T-helper 1 cell treated with Interleukin-12 subunit alpha and Interleukin-12 subunit beta and Interleukin-4 antibody, amounts not matched to agents 30 ng/mL and 1 ng/mL, for 36 hours (primary cell): ENCODE measurements around the gene KSR1. TPM values are rescaled to one million over a fixed set of nuclear protein-coding genes. Genes with fewer than 3 reads are reported as not detected.

Source experiments
- intact Hi-C: fragments of 100-400 bp; cut with micrococcal nuclease; formaldehyde crosslinking; loops from one replicate; pipeline ENCODE4 v1.15.1; 2024
- total RNA-seq: library from RNA; stranded (reverse); gene quantifications from 2 replicates; pipeline ENCODE4 v1.2.3, GENCODE V29; 2022

KSR1 gene
- total RNA-seq, 1 donor from 2014 or later: 134 TPM

DNA sequence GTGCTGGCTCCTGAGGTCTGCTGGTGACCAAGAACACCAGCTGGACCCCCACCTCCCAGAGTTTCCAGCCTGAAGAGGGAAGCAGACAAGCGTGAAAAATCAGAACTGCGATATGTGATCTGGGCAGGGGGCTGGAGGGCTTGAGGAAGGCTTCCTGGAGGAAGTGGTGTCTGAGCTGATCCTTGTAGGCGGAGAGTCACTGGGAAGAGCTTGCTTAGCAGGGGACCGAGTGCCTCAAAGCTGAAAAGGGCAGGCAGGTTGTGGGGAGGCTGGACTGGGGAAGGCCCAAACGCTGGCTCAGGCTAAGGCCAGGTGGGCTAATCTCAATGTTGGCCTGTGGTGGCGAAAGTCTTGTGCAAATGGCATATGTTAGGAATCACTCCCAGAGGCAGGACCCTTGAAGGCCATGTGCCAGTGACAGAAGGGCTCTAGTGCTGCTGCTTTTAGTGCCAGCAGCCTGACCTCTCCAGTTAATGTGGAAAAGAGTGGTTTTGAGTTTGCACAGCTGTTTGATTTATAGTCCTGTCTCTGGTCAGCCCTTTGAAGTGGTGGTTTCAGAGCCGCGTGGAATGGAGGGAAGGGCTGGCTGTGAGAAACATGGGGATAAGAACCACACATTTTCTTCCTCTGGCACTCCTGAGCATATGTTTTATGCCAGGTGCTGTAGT lies 89.4 kb downstream of the KSR1 start:
- intact Hi-C loops: loop anchor here (2.0 kb wide), 1 partner anchor 29 kb away; no protein-coding TSS in a partner anchor

DNA sequence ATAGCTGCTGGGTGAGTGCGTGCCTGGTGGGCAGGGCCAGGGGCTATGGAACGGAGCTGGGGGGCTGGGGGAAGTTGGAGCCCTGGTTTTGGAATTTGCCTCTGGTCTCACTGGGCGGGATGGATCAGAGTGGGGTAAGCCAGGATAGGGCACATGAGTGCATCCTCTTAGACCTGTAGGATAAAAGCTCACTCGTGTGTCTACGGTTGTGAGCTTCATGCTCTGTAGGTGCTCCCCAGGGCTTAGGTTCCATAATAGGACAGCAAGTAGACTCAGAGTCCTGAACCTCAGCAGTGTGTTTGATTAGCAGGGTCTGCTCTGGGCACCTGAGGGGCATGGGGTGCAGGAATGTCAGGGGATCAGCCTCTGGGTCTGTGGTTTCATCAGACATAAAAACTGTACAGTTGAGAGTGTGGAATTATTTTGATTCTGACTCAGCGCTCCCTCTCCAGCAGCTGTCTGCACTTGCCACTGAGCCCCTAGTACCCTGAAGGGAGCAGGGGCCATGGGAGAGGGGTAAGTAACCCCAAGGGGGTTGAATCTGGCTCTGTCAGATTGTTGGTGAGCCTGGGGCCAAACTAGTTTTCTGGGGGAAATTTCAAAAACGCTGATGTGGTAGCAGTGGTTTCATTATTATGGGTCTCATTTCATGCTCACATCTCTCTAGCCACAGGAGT lies 90.5 kb downstream of the KSR1 start:
- intact Hi-C loops: loop anchor here (2.0 kb wide), 1 partner anchor 28 kb away; no protein-coding TSS in a partner anchor

DNA sequence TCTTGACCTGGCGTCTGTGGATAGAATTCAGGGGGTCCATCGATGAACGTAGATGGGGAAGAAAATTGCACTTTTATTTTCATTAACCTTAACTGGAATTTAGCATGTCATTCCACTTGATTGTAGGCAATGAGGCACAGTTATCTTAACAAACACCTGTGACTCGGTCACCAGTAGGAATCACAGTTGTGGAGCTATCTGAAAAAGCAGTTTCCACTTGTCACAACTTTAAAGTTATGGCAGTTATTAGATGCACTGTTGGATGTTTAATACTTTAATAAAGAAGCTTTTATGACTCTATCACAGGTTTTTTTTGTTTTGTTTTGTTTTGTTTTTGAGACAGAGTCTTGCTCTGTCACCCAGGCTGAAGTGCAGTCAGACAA lies 91.0 kb downstream of the KSR1 start:
- intact Hi-C loops: loop anchor here (2.0 kb wide), 1 partner anchor 28 kb away; no protein-coding TSS in a partner anchor

DNA sequence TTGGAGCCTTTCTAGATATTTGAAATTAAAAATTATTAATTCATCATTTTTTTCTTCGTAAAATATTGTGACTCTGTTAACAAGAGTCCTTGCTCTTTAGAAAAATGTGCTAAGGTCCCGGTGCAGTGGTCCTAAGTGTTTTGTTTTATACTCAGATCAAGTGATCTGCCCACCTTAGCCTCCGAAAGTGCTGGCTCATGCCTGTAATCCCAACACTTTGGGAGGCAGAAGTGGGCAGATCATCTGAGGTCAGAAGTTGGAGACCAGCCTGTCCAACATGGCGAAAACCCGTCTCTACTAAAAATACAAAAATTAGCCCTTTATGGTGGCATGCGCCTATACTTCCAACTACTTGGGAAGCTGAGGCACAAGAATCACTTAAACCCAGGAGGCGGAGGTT lies 92.1 kb downstream of the KSR1 start:
- intact Hi-C loops: no loop called here

DNA sequence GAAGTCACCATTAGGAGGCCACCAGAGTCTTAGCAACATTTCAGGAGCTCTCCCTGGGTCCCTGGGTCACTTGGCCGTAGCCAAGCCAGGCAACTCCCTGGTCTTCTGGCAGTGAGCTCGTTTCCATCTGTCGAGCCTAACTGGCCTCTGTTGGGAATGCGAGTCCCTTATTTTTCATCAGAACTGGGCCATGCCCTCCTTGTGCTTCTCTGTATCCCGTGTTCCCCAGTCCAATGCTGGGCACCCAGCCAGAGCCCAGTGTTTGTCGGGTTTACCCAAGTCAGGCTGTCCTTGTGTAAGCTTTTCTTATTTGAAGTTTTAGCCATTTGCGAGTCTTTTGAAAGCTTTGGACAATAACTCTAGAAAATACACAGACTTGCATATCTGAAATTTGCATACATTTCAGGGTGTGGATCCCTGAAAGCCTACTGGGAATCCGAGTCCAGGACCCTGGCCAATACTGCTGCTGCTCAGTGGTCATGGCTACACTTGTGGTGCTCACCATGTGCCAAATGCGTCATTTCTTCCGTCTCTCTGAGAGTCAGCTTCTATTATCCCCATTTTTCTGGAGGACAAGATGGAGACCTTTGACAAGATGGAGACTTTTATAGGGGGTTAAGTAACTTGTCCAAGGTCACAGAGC lies 93.1 kb downstream of the KSR1 start:
- intact Hi-C loops: no loop called here

DNA sequence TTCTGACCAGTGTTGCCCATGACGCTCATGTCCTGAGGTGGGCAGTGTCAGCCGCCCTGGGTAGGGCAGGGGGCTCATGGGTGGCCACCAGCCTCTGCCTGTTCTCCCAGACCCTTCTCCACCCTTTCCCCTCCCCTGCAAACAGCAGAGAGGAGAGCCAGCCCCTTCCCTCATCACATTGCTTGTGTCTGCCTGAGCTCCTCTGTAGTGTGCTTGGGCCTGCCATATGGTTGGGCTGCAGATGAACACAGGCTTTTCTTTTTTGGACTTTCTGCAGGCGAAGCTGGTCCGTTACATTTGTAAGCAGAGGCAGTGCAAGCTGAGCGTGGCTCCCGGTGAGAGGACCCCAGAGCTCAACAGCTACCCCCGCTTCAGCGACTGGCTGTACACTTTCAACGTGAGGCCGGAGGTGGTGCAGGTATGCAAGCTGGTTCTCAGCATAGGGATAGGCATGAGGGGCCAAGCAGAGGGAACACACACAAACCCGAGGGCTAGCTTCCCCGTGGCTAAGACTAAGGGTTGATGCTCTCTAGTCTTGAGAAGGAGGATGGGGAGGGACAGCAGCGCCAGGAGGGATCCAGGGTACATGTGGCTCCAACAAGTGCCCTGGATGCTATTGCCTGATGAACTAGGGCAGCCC lies 94.2 kb downstream of the KSR1 start:
- intact Hi-C loops: no loop called here

DNA sequence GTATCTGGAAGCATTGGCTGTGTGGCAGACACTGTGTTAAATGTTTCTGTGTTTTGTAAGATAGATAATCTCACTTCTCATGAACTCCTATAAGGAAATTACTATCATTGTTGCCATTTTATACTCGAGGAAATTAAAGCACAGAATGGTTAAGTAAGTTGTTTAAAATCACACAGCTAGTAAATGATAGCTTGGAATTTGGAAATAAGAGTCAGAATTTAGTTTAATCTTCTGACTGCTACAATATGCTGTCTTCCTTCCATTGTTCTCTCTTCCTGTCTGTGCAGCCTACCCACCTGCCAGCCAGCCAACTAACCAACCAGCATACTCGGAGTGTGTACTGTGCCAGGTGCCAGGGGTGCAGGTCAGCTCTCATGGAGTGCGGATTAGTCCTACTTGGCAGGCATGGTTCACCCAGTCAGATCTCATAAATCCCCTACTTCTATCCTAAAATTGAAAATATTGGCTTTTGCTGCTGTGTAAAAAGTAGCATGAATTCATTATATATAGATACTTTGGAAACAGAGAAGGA lies 94.8 kb downstream of the KSR1 start:
- intact Hi-C loops: no loop called here

DNA sequence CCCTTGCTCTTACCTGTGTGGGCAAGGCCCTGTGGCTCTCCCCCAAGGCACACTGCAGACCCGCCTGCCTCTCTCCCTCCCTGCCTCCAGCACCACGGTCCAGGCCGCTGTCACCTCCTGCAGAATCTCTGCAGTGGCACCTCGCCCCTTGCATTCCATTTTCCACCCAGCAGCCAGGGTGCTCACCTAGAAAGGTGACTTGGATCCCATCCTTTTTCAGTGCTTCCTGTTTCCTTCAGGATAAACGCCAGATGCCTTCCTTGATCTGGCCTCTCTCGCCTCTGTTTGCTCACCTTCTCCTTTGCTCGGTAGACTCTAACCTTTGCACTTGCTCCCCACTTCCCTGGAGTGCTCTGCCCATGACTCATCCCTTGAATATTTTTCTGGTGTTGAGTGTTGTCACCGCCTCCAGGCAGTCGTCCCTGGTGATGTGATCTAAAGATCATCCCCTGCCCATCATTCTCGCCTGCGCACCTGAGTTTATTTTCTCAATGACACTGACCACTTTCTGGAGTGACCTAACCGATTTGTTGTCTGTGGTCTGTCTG lies 95.5 kb downstream of the KSR1 start:
- intact Hi-C loops: no loop called here

DNA sequence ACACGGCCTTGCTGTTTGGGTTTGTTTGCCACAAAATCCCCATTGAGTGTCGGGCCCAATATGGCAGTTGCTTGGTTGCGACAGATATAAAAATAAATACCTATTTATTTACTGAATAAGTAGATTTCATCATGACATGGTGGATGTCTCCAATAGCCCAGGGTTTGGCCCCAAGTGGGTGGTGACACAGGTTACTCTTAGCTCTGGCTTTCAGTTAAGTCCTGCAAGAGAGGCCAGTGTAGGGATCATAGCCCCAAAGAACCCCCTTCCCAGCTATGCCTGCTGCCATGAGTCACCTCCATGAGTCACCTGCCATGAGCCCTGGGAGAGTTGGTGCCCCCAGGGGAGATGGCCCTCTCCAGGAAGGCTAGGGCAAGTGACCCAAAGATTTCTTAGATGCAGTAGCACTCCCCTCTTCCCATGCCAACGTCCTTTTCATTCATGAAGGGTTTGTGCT lies 96.1 kb downstream of the KSR1 start:
- intact Hi-C loops: no loop called here

DNA sequence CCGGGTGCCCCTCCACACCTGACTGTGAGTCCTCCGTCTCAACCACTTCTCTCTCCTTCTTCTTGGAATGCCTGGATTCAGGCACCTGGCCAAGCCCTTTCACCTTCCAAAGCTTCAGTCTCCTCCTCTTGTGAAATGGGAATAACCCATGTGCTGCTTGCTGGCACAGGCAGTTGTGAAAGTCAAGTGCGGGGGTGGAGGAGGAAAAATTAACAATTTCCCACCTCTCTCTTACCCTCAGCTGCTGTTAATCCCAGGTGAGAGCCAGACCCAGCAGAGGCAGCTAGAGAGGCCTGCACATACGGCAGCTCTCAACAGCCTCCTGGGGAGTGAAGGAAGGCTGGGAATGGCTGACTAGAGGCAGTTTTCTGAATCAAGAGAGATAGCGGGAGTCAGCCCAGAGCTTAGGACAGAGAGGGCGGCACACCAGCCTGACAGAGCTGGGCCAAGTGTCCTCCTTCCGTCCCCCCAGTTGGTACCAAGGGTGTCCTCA lies 96.8 kb downstream of the KSR1 start:
- intact Hi-C loops: no loop called here

DNA sequence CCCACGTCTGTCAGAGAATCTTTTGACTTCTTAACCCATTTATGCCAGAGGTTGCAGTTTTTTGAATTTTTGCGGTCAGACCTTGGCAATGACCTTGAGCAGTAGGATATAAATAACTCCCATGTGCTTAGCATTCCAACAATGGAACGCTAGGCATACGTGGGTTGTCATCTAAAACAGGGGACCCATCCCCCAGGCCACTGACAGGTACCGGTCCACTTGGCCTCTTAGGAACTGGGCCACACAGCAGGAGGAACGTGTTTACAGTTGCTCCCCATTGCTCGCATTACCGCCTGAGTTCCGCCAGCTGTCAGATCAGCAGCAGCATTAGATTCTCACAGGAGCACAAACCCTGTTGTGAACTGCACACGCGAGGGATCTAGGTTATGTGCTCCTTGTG lies 97.9 kb downstream of the KSR1 start:
- intact Hi-C loops: no loop called here

DNA sequence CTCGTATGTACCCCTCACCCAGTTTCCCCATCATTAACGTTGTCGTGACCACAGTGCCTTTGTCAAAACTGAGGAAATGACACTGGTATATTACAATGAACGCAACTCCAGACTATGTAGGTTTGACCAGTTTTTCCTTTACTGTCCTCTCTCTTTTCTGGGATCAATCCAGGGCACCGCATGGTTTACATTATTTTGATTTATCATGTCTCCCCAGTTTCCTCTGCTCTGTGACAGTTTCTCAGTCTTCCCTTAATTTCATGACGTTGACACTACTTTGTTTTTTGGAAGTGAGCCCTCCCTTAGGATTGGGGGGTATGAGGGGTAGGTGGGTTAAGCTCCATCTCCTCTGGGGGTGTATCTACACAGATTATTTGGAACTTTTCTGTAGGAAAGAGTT lies 98.7 kb downstream of the KSR1 start:
- intact Hi-C loops: no loop called here

DNA sequence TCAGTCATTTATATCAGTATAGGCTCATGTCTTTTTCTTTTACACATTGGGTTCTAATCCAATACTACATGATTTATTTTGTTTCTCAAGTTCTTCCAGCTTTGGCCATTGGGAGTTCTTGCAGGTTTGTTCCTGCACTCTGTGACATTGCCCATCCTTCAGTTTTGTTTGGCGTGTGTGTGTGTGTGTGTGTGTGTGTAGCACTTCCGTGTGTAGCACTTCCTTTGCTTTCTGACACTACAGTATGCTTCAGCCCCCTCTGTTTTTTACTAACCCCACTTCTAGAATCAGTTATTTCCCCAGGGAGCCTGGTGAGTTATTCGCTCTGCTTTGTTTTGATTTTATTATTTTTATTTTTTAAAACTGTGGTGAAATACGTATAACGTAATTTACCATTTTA lies 99.1 kb downstream of the KSR1 start:
- intact Hi-C loops: no loop called here

DNA sequence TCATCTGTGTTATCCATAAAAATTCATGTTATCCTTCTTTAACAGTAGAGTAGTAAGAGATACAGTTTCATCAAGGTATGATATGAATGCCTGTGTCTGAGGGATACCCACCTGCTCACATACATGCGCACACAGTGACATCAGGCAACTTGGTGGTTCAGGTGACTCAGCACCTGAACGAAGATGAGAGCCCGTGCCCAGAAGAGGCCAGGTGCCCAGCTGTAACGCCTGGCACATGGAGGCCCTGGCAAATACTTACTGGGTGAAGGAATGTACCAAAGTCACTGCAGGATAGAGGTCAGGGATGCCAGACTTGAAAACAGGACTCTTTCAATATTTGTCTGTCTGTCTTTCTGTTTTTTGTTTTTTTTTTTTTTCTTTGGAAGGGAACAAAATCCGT lies 102.1 kb downstream of the KSR1 start:
- intact Hi-C loops: no loop called here

DNA sequence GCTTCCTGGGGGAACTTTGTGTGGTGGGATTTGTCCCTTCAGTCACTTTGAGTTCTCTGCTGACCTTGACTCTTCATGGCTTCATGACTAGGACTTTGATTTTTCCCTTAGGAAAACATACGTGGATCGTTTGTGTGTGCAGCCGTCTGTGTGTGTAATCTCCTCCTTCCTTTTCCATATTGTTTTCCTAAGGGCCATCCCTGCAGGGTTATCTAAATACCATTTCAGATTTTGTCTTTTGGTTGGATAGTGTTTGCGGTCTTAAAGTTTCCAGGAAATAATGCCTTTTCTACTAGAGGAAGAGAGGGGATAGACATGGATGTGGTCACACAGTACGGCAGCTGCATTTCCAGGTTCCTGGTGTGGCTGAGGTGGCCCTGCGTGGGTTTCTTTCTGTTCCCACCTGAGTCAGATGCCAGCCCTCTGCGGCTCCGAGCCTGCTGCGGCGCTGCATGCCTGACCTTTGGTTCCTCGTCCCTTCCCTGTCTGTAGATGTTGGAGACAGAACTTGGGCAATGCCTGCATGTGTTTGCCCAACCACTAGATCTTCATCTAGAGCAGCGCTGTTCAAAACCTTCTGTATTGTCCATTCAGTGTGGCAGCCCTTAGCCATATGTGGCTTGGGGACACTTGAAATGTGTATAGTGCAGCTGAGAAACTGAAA lies 102.7 kb downstream of the KSR1 start:
- intact Hi-C loops: no loop called here

DNA sequence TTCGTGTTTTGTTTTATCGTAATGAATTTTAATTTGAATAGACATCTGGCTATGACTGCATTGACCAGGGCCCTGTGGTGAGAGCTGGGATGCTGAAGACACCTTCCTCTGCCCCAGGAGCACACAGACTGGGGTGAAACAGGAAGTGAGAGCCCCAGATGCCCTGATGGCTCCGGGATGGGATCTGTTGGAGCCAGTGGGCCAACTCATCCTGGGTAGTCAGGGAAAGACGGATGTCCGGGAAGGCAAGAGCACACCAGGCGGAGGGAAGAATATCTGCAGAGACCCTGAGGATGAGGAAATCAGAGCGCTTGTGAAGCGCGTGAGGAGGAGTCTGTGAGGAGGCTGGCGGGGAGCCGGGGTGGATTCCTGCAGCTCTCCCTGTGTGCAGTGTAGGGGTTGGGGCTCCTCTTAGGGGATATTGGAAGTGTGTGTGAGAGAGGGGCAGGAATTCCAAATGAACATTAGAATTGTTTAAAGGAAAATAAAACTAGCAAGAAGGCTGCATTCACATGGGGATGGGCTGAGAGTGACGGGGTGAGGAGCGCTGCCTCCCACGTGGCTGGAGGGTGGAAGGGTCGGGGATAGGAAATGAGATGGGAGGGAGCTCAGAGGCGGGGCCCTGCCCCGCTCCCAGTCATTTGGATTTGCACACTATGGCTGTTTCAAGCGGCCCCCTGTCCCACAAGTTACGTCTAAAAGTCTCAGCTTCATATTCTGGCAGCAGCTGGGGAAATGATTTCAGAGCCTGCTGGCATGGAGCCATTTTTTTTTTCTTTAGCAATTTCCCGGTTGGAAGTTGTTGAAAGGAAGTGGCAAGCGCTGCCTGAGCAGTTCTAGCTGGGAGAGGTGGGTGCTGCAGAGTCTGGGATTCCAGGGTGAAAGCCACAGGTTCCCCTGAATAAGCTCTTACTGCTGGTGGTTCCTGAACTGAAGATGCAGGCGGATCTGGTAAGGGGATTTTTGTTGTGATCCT lies 103.5 kb downstream of the KSR1 start:
- intact Hi-C loops: no loop called here

DNA sequence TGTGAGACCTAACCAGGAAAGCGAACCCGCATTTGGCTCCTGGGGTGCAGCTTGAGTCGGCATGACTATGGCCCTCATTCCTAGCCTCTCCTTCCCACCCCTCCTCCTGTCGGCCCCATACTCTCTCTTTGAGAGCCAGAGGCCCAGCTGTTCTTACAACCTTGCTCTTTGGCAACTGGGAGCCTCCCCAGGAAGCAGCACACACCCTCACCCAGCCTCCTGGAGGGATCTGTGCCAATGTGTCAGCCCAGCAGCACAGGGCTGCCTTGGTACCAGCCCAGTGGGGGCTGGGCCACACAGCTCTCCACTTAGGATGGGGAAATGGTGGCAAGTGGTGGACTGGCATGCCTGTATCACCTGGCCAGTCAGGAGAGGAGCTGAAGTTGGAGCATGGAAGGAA lies 104.4 kb downstream of the KSR1 start:
- intact Hi-C loops: no loop called here

DNA sequence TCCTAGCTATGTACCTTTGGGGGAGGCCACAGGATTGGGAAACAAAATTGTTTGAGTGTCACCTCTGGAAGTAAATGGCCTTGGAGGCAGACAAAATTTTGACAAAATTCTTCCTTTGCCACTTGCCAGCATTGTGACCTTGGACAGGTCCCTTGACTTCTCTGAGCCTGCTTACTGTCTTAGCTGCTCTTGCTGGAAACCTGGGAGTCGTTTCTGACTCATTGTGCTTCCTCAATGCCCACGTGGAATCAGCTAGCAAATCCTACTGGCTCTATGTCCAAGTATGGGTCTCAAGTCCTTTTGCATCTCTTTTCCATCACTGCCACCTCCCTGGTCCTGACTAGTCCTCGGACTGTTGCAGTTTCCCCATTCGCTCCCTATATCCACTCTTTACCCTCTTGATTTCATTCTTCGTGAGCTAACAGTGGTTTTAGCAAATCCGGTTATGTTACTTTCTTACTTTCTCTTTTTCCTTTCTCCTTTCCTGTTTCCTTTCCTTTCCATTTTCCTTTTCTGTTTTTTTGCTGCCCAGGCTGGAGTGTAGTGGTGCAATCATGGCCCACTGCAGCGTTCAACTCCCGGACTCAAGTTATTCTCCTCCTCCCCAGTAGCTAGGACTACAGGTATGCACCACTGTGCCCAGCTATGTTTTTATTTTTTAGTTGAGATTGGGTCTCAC lies 106.7 kb downstream of the KSR1 start:
- intact Hi-C loops: loop anchor here (1.0 kb wide), 1 partner anchor 19 kb away; no protein-coding TSS in a partner anchor

DNA sequence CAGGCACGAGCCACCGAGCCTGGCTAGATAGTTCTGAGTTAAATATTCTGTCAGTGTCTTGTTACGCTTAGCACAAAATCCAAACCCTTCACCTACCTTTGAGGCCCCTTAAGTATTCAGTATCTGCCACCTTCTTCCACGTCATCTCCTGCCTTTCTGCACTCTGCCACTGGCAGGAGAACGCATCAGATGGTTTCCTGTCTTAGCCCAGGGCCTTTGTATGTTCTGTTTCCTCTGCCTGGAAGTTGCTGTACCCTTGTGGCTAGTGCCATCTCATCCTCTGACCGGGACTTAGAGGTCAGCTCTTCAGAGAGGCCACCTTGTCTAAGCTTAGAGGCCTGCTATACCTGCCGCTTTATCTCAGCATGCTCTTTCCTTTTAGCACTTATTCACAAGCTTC lies 107.3 kb downstream of the KSR1 start:
- intact Hi-C loops: loop anchor here (1.0 kb wide), 1 partner anchor 19 kb away; no protein-coding TSS in a partner anchor
